NT2/D1 (cell line): Measurements from ENCODE around the gene P2RX1.

Experiments
- SUZ12 ChIP-seq: IDR thresholded peaks from 2 replicates; pipeline ENCODE4 v1.6.1; 2011; ENCODE audit not compliant: insufficient read length, insufficient read depth; ENCODE audit errors: extremely low read depth
- YY1 ChIP-seq: IDR thresholded peaks from 2 replicates; pipeline ENCODE4 v1.6.1; 2011; ENCODE audit not compliant: insufficient read length, insufficient read depth
- ZNF274 ChIP-seq: IDR thresholded peaks from 2 replicates; pipeline ENCODE4 v1.6.1; 2011; ENCODE audit warnings: mild to moderate bottlenecking, low read depth, low read length

DNA sequence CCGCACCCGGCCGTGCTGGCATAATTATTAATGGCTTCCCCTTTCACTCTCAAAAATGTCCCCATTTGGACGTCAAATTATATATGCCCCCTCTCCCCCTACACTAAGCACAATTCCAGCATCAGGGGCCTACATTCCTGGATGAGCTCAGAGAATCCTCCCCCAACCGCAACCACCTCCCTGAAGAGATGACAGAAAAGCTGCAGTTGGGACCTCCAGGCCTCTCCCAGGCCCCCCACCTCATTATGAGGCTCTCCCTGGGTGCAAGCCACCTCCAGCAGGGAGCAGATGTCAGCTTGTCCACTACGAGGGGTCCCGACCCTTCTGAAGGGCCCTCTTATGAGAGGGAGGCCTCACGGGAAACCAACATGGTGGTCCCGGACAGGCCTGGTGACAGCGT is 51.7 kb downstream of the P2RX1 start:
- TF ChIP-seq ZNF274: no peak
- no peak for TF ChIP-seq YY1
- TF ChIP-seq SUZ12: no peak
